Stomach (tissue), 4 donors: ENCODE measurements around the gene VN1R5.

Experiments
- CTCF ChIP-seq, 7 experiments: fragments of 450-650 bp in 4 of 7; fragments of 200-600 bp in 3 of 7; sonication (generic) in 3 of 7; IDR thresholded peaks; one replicate each; pipeline ENCODE4 v1.5.1; 2016 to 2019; ENCODE audit warnings: antibody characterized with exemption in 7 of 7, control low read depth in 2 of 7, mild to moderate bottlenecking in 1 of 7
- EP300 ChIP-seq: sonication (generic); formaldehyde crosslinking; IDR thresholded peaks from one replicate; pipeline ENCODE4 v1.6.1; 2017; ENCODE audit warnings: antibody characterized with exemption
- POLR2A ChIP-seq, 4 donors: fragments of 450-650 bp; IDR thresholded peaks; one replicate each; pipeline ENCODE4 v1.6.1; 2016; ENCODE audit warnings: antibody characterized with exemption in 4 of 4, control low read depth in 2 of 4, mild to moderate bottlenecking in 1 of 4, moderate library complexity in 1 of 4

GRCh38 chr1:247210376-247211117, 45.3 kb upstream of the VN1R5 start:
- TF ChIP-seq CTCF (IDR thresholded peaks at IDR 0.05) (no peak), EP300 (no peak), POLR2A (IDR thresholded peaks at IDR 0.05) (peak in 2 of 4 donors; percentile 37 to 53)
